PC-3 (cell line): ENCODE data around the gene BSN. TPM values are rescaled to one million over a fixed set of nuclear protein-coding genes. Genes with fewer than 3 reads are reported as not detected.
A peak's percentile ranks its signal among the peaks of the same experiment; 100 is the strongest.

Source experiments
- ATAC-seq: fragments of 200-7000 bp; cut with Tn5 transposase; 2 replicates; pipeline ENCODE4 v1.9.1; 2020; ENCODE audit warnings: mild to moderate bottlenecking, moderate library complexity
- BruUV-seq: library from RNA; stranded (reverse); fragments of 400-500 nt; replicated peaks from 2 replicates; lab custom pipeline; 2021; lab: Mats Ljungman, UMichigan
- CTCF ChIA-PET: fragments of 300-600 bp; sonication (Branson Sonifier 250); formaldehyde crosslinking; loops from one replicate; lab custom pipeline; 2022; ENCODE audit warnings: antibody characterized with exemption; lab: Charles Lee
- POLR2A ChIA-PET: fragments of 300-600 bp; sonication (Branson Sonifier 250); formaldehyde crosslinking; loops from one replicate; lab custom pipeline; 2022; ENCODE audit warnings: antibody characterized with exemption; ENCODE audit not compliant: unreplicated experiment; lab: Charles Lee
- DNase-seq: peaks from one replicate; pipeline ENCODE4 v3.0.0-alpha.2; 2015
- H2AFZ ChIP-seq: fragments of 300-600 bp; sonication (generic); 2 replicates; pipeline ENCODE4 v1.6.0; 2016; ENCODE audit warnings: antibody characterized with exemption, low read length
- H3F3A ChIP-seq: fragments of 300-600 bp; sonication (generic); one replicate; pipeline ENCODE4 v1.6.0; 2017; ENCODE audit warnings: antibody characterized with exemption, low read length, control low read depth, mild to moderate bottlenecking; ENCODE audit not compliant: unreplicated experiment
- H3K27ac ChIP-seq: fragments of 300-600 bp; sonication (generic); 2 replicates; pipeline ENCODE4 v1.5.1; 2016; ENCODE audit warnings: mild to moderate bottlenecking, low read length
- H3K27me3 ChIP-seq: fragments of 300-600 bp; sonication (generic); 2 replicates; pipeline ENCODE4 v1.6.1; 2016; ENCODE audit warnings: low read length, mixed read lengths
- H3K36me3 ChIP-seq: fragments of 300-600 bp; sonication (generic); 2 replicates; pipeline ENCODE4 v1.6.1; 2016; ENCODE audit warnings: low read depth, mixed run types, low read length, mixed read lengths
- H3K4me1 ChIP-seq: fragments of 300-600 bp; sonication (generic); 2 replicates; pipeline ENCODE4 v1.5.1; 2016; ENCODE audit warnings: low read length; ENCODE audit not compliant: insufficient read depth
- H3K4me2 ChIP-seq: fragments of 300-600 bp; sonication (generic); 2 replicates; pipeline ENCODE4 v1.6.0; 2016; ENCODE audit warnings: low read length
- H3K4me3 ChIP-seq: fragments of 300-600 bp; sonication (generic); 2 replicates; pipeline ENCODE4 v1.5.1; 2016; ENCODE audit warnings: mild to moderate bottlenecking, low read length, mixed read lengths
- H3K79me2 ChIP-seq: fragments of 300-600 bp; sonication (generic); 2 replicates; pipeline ENCODE4 v1.6.1; 2017; ENCODE audit warnings: low read length, mixed read lengths
- H3K9ac ChIP-seq: fragments of 300-600 bp; sonication (generic); 2 replicates; pipeline ENCODE4 v1.6.0; 2016; ENCODE audit warnings: mild to moderate bottlenecking, low read length
- H3K9me2 ChIP-seq: fragments of 300-600 bp; sonication (generic); replicated peaks from 2 replicates; pipeline ENCODE4 v1.6.1; 2016; ENCODE audit warnings: mixed run types, low read length, mixed read lengths
- H3K9me3 ChIP-seq: fragments of 300-600 bp; sonication (generic); 2 replicates; pipeline ENCODE4 v1.6.1; 2016; ENCODE audit warnings: low read length, mixed read lengths
- H4K20me1 ChIP-seq: fragments of 300-600 bp; sonication (generic); 2 replicates; pipeline ENCODE4 v1.6.1; 2016; ENCODE audit warnings: low read length, mixed read lengths
- CTCF ChIP-seq: fragments of 300-600 bp; sonication (generic); conservative IDR thresholded peaks from 2 replicates; pipeline ENCODE4 v1.5.1; 2017; ENCODE audit warnings: antibody characterized with exemption, low read depth, mild to moderate bottlenecking, low read length
- EZH2 ChIP-seq: fragments of 300-600 bp; sonication (generic); IDR thresholded peaks from one replicate; pipeline ENCODE4 v1.6.1; 2017; ENCODE audit warnings: antibody characterized with exemption, mild to moderate bottlenecking, low read length; ENCODE audit not compliant: unreplicated experiment
- EZH2phosphoT487 ChIP-seq: fragments of 300-600 bp; sonication (generic); IDR thresholded peaks from 2 replicates; pipeline ENCODE4 v1.6.1; 2018; ENCODE audit warnings: mild to moderate bottlenecking, antibody characterized with exemption, low read length, borderline replicate concordance
- intact Hi-C: fragments of 100-400 bp; cut with micrococcal nuclease; formaldehyde crosslinking; loops from 2 replicates; pipeline ENCODE4 v1.9.0; 2023
- total RNA-seq: library from RNA; depleted of rRNA; stranded (reverse); fragments of >200 nt; gene quantifications from 2 replicates; pipeline ENCODE4 v1.2.3, GENCODE V29; 2014

BSN gene
- total RNA-seq, 1 experiment from 2014 or later = 0.80 TPM

- intact Hi-C loops = no loop called here
- no peaks in the 10 kb centered on the region for H3K9me2 ChIP-seq
- H3K9me3 ChIP-seq = no peaks in the 10 kb centered on the region
- POLR2A ChIA-PET = interaction anchor here (0.5 kb wide), 1 partner anchor 71 kb away, joined by 8 read pairs; no protein-coding TSS in a partner anchor
- no peaks in the 10 kb centered on the region for H3K36me3 ChIP-seq
- H3K4me2 ChIP-seq = peak overlapping the region; percentile 75
- peak overlapping the region; percentile 90 for H3K27ac ChIP-seq
- ATAC-seq = peak; percentile 61
- H3F3A ChIP-seq = peaks cover 4% of the 10 kb centered on the region
- H3K27me3 ChIP-seq = no peaks in the 10 kb centered on the region
- CTCF ChIA-PET = interaction anchor here (1.6 kb wide), 1 partner anchor 129 kb away, joined by 14 read pairs; no protein-coding TSS in a partner anchor
- peaks cover 4% of the 10 kb centered on the region for H3K79me2 ChIP-seq
- H4K20me1 ChIP-seq = no peaks in the 10 kb centered on the region
- H3K4me1 ChIP-seq = peaks cover 30% of the 10 kb centered on the region
- TF ChIP-seq EZH2phosphoT487 (no peak), CTCF (peak; percentile 43; the same call in 1 of the 2 replicates), EZH2 (no peak)
- BruUV-seq = no TSS peak
- 0 out of 2 replicates have a peak overlapping the region, but pooled peaks have one; percentile 19 for H2AFZ ChIP-seq
- peak overlapping the region; percentile 15; the same call in 1 of the 2 replicates for H3K4me3 ChIP-seq
- H3K9ac ChIP-seq = peak overlapping the region; percentile 43
- DNase-seq = peak; percentile 56
Observed at GRCh38 chr3:49668414-49668797, 114.1 kb downstream of the BSN start.

DNA sequence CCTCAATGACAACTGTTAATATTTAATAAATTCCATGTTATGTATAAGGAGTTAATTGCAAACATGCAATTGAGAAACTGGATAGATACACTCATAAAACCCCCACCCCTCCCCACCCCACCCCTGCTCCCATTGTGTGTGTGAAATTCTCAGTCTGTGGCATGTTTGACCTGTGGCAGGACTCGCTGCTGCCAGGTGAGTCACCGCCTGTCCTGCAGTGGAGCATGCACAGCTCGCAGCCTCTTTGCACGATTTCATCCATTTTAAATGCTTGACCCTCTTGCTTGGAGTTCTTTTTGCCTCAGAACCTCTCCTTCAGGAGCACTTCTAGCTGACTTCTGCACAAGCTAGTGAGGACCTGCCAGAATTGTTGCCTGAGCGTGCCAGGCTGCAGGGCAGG is 114.6 kb downstream of the BSN start:
- POLR2A ChIA-PET = interaction anchor here (0.5 kb wide), 1 partner anchor 72 kb away, joined by 8 read pairs; no protein-coding TSS in a partner anchor
- Histone ChIP-seq H3K4me2 (peak overlapping the region; percentile 75), H3K36me3 (no peaks in the 10 kb centered on the region), H2AFZ (peak overlapping the region; percentile 55; the same call in 1 of the 2 replicates), H3K27me3 (no peaks in the 10 kb centered on the region), H4K20me1 (no peaks in the 10 kb centered on the region), H3K79me2 (peaks cover 5% of the 10 kb centered on the region), H3K4me3 (peak overlapping the region; percentile 26; the same call in 1 of the 2 replicates), H3K9me3 (no peaks in the 10 kb centered on the region), H3K27ac (peak overlapping the region; percentile 90), H3F3A (peaks cover 4% of the 10 kb centered on the region), H3K4me1 (peaks cover 32% of the 10 kb centered on the region), H3K9ac (peak overlapping the region; percentile 47), H3K9me2 (no peaks in the 10 kb centered on the region)
- TF ChIP-seq CTCF = no peak
- no peak for TF ChIP-seq EZH2
- TF ChIP-seq EZH2phosphoT487 = no peak
- no TSS peak for BruUV-seq
- peak; percentile 81 for DNase-seq
- ATAC-seq = peak; percentile 52
- intact Hi-C loops = no loop called here
- CTCF ChIA-PET = interaction anchor here (0.8 to 1.6 kb wide), 2 partner anchors 129 to 679 kb away, joined by 3 to 14 read pairs; no protein-coding TSS in a partner anchor

- peak overlapping the region; percentile 47; the same call in 1 of the 2 replicates for H3K9ac ChIP-seq
- H3K36me3 ChIP-seq = no peaks in the 10 kb centered on the region
- no peaks in the 10 kb centered on the region for H3K27me3 ChIP-seq
- no peak for TF ChIP-seq CTCF
- TF ChIP-seq EZH2phosphoT487 = no peak
- TF ChIP-seq EZH2 = no peak
- no peaks in the 10 kb centered on the region for H3K9me3 ChIP-seq
- H3K4me2 ChIP-seq = peak overlapping the region; percentile 75
- H3K79me2 ChIP-seq = peaks cover 7% of the 10 kb centered on the region
- peak overlapping the region; percentile 55; the same call in 1 of the 2 replicates for H2AFZ ChIP-seq
- intact Hi-C loops = no loop called here
- ChIA-PET CTCF (interaction anchor here (0.8 to 1.6 kb wide), 2 partner anchors 130 to 680 kb away, joined by 3 to 14 read pairs; no protein-coding TSS in a partner anchor), POLR2A (no interaction called here)
- no peak for DNase-seq
- no TSS peak for BruUV-seq
- no peak for ATAC-seq
- H4K20me1 ChIP-seq = no peaks in the 10 kb centered on the region
- peaks cover 32% of the 10 kb centered on the region for H3K4me1 ChIP-seq
- H3K27ac ChIP-seq = peak overlapping the region; percentile 90
- H3K9me2 ChIP-seq = no peaks in the 10 kb centered on the region
- peaks cover 4% of the 10 kb centered on the region for H3F3A ChIP-seq
- H3K4me3 ChIP-seq = peak overlapping the region; percentile 26; the same call in 1 of the 2 replicates
Observed at GRCh38 chr3:49669352-49669751, 115.1 kb downstream of the BSN start.
